Endodermal cell (in vitro differentiated cells): ENCODE data around the gene MAPK8IP3. TPM values are rescaled to one million over a fixed set of nuclear protein-coding genes. Genes with fewer than 3 reads are reported as not detected.

Experiments
- DNase-seq: peaks from one replicate; pipeline ENCODE4 v3.0.0-alpha.2; 2017
- H3K27ac ChIP-seq: 2 replicates; pipeline ENCODE4 v1.5.1; 2013; ENCODE audit warnings: mild to moderate bottlenecking, low read depth, low read length, moderate library complexity
- H3K27me3 ChIP-seq: 2 replicates; pipeline ENCODE4 v1.6.1; 2013; ENCODE audit warnings: mild to moderate bottlenecking, low read length, moderate library complexity; ENCODE audit not compliant: insufficient read depth, control insufficient read depth, poor library complexity, severe bottlenecking
- H3K36me3 ChIP-seq: 2 replicates; pipeline ENCODE4 v1.7.0; 2013; ENCODE audit warnings: mild to moderate bottlenecking, low read length, moderate library complexity; ENCODE audit not compliant: control insufficient read depth, insufficient read depth
- H3K4me1 ChIP-seq: one replicate; pipeline ENCODE4 v1.7.0; 2013; ENCODE audit warnings: low read length; ENCODE audit not compliant: control insufficient read depth, insufficient read depth
- H3K4me3 ChIP-seq: 2 replicates; pipeline ENCODE4 v1.5.1; 2013; ENCODE audit warnings: mild to moderate bottlenecking, low read length, moderate library complexity
- H3K9ac ChIP-seq: 2 replicates; pipeline ENCODE4 v1.6.1; 2013; ENCODE audit warnings: mild to moderate bottlenecking, low read length, moderate library complexity; ENCODE audit not compliant: poor library complexity, severe bottlenecking; ENCODE audit errors: extremely low read depth
- H3K9me3 ChIP-seq: 2 replicates; pipeline ENCODE4 v1.6.1; 2013; ENCODE audit warnings: mild to moderate bottlenecking, low read length, moderate library complexity; ENCODE audit not compliant: control insufficient read depth
- H3K27ac Mint-ChIP-seq: 2 replicates; pipeline ENCODE4 v1.8.0; 2020; ENCODE audit warnings: mixed read lengths
- H3K27me3 Mint-ChIP-seq: 2 replicates; pipeline ENCODE4 v1.8.0; 2021; ENCODE audit warnings: mild to moderate bottlenecking, mixed read lengths; ENCODE audit not compliant: insufficient read depth
- H3K36me3 Mint-ChIP-seq: 2 replicates; pipeline ENCODE4 v1.8.0; 2020; ENCODE audit warnings: low read depth, mixed read lengths
- H3K4me1 Mint-ChIP-seq: 2 replicates; pipeline ENCODE4 v1.8.0; 2020; ENCODE audit warnings: mixed read lengths
- H3K4me3 Mint-ChIP-seq: 2 replicates; pipeline ENCODE4 v1.8.0; 2020; ENCODE audit warnings: mild to moderate bottlenecking, moderate library complexity, mixed read lengths
- H3K9me3 Mint-ChIP-seq: 2 replicates; pipeline ENCODE4 v1.8.0; 2020; ENCODE audit warnings: mild to moderate bottlenecking, mixed read lengths
- CTCF ChIP-seq: fragments of 200-600 bp; sonication (generic); conservative IDR thresholded peaks from 2 replicates; pipeline ENCODE4 v1.5.0; 2021; ENCODE audit warnings: antibody characterized with exemption, mild to moderate bottlenecking
- WGBS, 2 experiments: methylation state at CpG; one replicate each; pipeline versions ENCODE4 v1.1.5 to v1.1.7; 2013; ENCODE audit warnings: missing lambda C conversion rate in 2 of 2, mixed read lengths in 1 of 2; ENCODE audit not compliant: insufficient coverage in 1 of 2, insufficient read length in 1 of 2; 5-methylcytosine and 5-hydroxymethylcytosine counted together
- total RNA-seq, 2 donors: library from RNA; stranded (reverse); fragmentation: NEBNext Ultra II Directional in 1 of 2; extraction: Animal tissue kit (Norgen Biotek cat#: 25700) in 1 of 2; gene quantifications; 2 replicates in 1 of 2; 3 replicates in 1 of 2; pipeline ENCODE4 v1.2.1, GENCODE V29; 2021

Gene MAPK8IP3
- total RNA-seq, 2 donors from 2014 or later, result 76.0 to 84.0 TPM

- no peaks in the 10 kb centered on the region for H3K4me1 Mint-ChIP-seq
- peaks cover 9% of the 10 kb centered on the region for H3K36me3 Mint-ChIP-seq
- Histone ChIP-seq H3K27ac (no peak overlapping the region), H3K4me3 (no peak overlapping the region), H3K9me3 (peaks cover 42% of the 10 kb centered on the region), H3K9ac (no peak overlapping the region), H3K4me1 (no peaks in the 10 kb centered on the region), H3K36me3 (peaks cover 7% of the 10 kb centered on the region), H3K27me3 (no peaks in the 10 kb centered on the region)
- WGBS, 2 experiments, result 97 to 99% methylated on average over 33 of the region's 33 CpGs
- H3K27me3 Mint-ChIP-seq, result no peaks in the 10 kb centered on the region
- peaks cover 1% of the 10 kb centered on the region for H3K9me3 Mint-ChIP-seq
- no peak overlapping the region for H3K4me3 Mint-ChIP-seq
- H3K27ac Mint-ChIP-seq, result no peak overlapping the region
- TF ChIP-seq CTCF, result no peak
- DNase-seq, result no peak
Observed at GRCh38 chr16:1740234-1740633, 34.2 kb downstream of the MAPK8IP3 start.

- no peak for DNase-seq
- peaks cover 35% of the 10 kb centered on the region for H3K9me3 ChIP-seq
- Mint-ChIP-seq H3K9me3 (peaks cover 1% of the 10 kb centered on the region), H3K4me3 (no peak overlapping the region), H3K27ac (no peak overlapping the region), H3K27me3 (no peaks in the 10 kb centered on the region), H3K36me3 (peaks cover 9% of the 10 kb centered on the region), H3K4me1 (no peaks in the 10 kb centered on the region)
- H3K9ac ChIP-seq, result no peak overlapping the region
- H3K4me1 ChIP-seq, result no peaks in the 10 kb centered on the region
- no peak for TF ChIP-seq CTCF
- no peak overlapping the region for H3K4me3 ChIP-seq
- 87 to 92% methylated on average over 10 to 30 of the region's 30 CpGs for WGBS, 2 experiments
- peak overlapping the region; percentile 24 for H3K27ac ChIP-seq
- no peaks in the 10 kb centered on the region for H3K27me3 ChIP-seq
- peaks cover 10% of the 10 kb centered on the region for H3K36me3 ChIP-seq
Observed at GRCh38 chr16:1740781-1741490, 34.9 kb downstream of the MAPK8IP3 start.

- peaks cover 9% of the 10 kb centered on the region for H3K36me3 Mint-ChIP-seq
- 93 to 96% methylated on average over 12 to 19 of the region's 19 CpGs for WGBS, 2 experiments
- no peak overlapping the region for H3K4me3 Mint-ChIP-seq
- no peak for TF ChIP-seq CTCF
- peaks cover 10% of the 10 kb centered on the region for H3K36me3 ChIP-seq
- H3K9me3 ChIP-seq, result peaks cover 29% of the 10 kb centered on the region
- H3K4me3 ChIP-seq, result no peak overlapping the region
- peak overlapping the region; percentile 24 for H3K27ac ChIP-seq
- H3K9ac ChIP-seq, result no peak overlapping the region
- H3K27ac Mint-ChIP-seq, result no peak overlapping the region
- no peaks in the 10 kb centered on the region for H3K27me3 ChIP-seq
- H3K27me3 Mint-ChIP-seq, result no peaks in the 10 kb centered on the region
- H3K9me3 Mint-ChIP-seq, result peaks cover 1% of the 10 kb centered on the region
- DNase-seq, result no peak
- no peaks in the 10 kb centered on the region for H3K4me1 Mint-ChIP-seq
- no peaks in the 10 kb centered on the region for H3K4me1 ChIP-seq
Observed at GRCh38 chr16:1741553-1742165, 35.7 kb downstream of the MAPK8IP3 start.
